Cardiac fibroblast (primary cell): Measurements from ENCODE around the gene RIBC2.
A peak's percentile ranks its signal among the peaks of the same experiment; 100 is the strongest.
"Not testable (repeated sequence)": the region's sequence is repeated elsewhere in the genome, so short reads cannot be mapped to it uniquely, and the experiment has no call there.

ENCODE experiments used
- DNase-seq, 2 donors: peaks; one replicate each; pipeline versions ENCODE4 v3.0.0 to v3.0.0-alpha.2; 2010; ENCODE audit warnings: low read depth in 2 of 2
- H3K4me3 ChIP-seq, 2 donors: replicated peaks in 1 of 2; 1 replicate in 1 of 2; 2 replicates in 1 of 2; pipeline ENCODE4 v1.5.1; 2011; ENCODE audit warnings: low read depth in 2 of 2, low read length in 2 of 2, mild to moderate bottlenecking in 2 of 2, moderate library complexity in 1 of 2
- TF ChIP-seq, protein P1 (sequence below): IDR thresholded peaks from one replicate; pipeline ENCODE4 v1.5.1; 2011; ENCODE audit warnings: low read depth, mild to moderate bottlenecking, low read length, inconsistent platforms

Gene RIBC2, protein sequence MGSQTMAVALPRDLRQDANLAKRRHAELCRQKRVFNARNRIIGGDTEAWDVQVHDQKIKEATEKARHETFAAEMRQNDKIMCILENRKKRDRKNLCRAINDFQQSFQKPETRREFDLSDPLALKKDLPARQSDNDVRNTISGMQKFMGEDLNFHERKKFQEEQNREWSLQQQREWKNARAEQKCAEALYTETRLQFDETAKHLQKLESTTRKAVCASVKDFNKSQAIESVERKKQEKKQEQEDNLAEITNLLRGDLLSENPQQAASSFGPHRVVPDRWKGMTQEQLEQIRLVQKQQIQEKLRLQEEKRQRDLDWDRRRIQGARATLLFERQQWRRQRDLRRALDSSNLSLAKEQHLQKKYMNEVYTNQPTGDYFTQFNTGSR

DNA sequence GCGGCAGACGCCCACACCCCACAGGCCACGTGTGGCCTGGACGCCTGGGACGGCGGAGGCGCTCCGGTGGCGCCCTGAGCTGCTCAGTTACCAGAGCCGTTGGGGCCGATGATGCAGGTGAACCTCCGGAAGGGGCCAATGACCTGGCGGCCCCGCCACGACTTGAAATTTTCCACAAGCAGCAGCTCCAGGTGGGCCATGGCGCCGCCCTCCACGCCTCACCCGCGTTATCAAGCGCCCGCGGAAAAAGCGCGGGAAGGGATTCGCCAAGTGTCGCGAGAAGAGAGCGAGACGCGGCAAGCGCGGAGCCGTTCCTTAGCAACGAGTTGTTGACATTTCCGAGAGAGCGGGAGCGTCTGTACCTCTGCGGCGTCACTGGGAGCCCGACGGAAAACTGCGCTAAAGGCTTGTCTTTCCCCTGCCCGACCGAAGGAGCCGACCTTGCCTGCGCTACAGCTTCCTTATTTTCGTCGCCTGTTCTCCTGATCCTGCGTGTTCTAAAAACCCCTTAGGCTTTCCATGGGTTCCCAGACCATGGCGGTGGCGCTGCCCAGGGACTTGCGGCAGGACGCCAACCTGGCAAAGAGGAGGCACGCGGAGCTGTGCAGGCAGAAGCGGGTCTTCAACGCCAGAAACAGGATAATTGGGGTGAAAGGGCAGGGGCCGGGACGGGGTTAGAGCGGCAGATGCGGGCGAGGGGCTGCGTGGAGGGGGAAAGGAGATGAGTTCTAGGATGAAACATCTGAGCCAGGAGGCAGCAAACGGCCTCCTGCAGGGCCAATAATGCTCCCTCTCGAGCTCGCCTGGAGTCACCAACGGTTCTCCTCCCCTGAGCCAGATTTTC is at the start of gene RIBC2, which contains the start of gene SMC1B:
Gene RIBC2, plus strand, starts transcription at position 326 of the 844 bp plus-strand sequence. Its CDS starts 194 bp downstream, at position 520.
Gene SMC1B, minus strand, starts transcription at position 232 of the 844 bp plus-strand sequence. Its CDS starts 32 bp downstream, at position 200.
- H3K4me3 ChIP-seq: peak within 1 kb of the TSS; percentile 47 to 49
- TF ChIP-seq, protein P1, sequence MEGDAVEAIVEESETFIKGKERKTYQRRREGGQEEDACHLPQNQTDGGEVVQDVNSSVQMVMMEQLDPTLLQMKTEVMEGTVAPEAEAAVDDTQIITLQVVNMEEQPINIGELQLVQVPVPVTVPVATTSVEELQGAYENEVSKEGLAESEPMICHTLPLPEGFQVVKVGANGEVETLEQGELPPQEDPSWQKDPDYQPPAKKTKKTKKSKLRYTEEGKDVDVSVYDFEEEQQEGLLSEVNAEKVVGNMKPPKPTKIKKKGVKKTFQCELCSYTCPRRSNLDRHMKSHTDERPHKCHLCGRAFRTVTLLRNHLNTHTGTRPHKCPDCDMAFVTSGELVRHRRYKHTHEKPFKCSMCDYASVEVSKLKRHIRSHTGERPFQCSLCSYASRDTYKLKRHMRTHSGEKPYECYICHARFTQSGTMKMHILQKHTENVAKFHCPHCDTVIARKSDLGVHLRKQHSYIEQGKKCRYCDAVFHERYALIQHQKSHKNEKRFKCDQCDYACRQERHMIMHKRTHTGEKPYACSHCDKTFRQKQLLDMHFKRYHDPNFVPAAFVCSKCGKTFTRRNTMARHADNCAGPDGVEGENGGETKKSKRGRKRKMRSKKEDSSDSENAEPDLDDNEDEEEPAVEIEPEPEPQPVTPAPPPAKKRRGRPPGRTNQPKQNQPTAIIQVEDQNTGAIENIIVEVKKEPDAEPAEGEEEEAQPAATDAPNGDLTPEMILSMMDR: no peak
- peak; percentile 78 to 79 for DNase-seq

GRCh38 chr22:45366713-45367112 is 46.8 kb upstream of the RIBC2 start:
- H3K4me3 ChIP-seq: no peak overlapping the region
- DNase-seq: no peak
- TF ChIP-seq, protein P1: no peak

- not testable (repeated sequence) for DNase-seq, H3K4me3 ChIP-seq
Measured at GRCh38 chr22:45373592-45373991, 39.9 kb upstream of the RIBC2 start.

- no peak for DNase-seq
- no peak overlapping the region for H3K4me3 ChIP-seq
- TF ChIP-seq, protein P1: no peak
Measured at GRCh38 chr22:45376009-45376408, 37.5 kb upstream of the RIBC2 start.

GRCh38 chr22:45376703-45377102 is 36.8 kb upstream of the RIBC2 start:
- DNase-seq: peak; percentile 7 to 78
- no peak overlapping the region for H3K4me3 ChIP-seq
- TF ChIP-seq, protein P1: no peak

GRCh38 chr22:45381348-45381747 is 32.1 kb upstream of the RIBC2 start:
- DNase-seq: no peak
- H3K4me3 ChIP-seq: no peak overlapping the region
- TF ChIP-seq, protein P1: no peak

GRCh38 chr22:45389546-45389945 is 23.9 kb upstream of the RIBC2 start:
- no peak overlapping the region for H3K4me3 ChIP-seq
- TF ChIP-seq, protein P1: no peak
- no peak for DNase-seq
